Stimulated activated CD4-positive, alpha-beta T cell treated with anti-CD3 and anti-CD28 coated beads, Interleukin-1b, Interleukin-23, amount 100 ng/mL, for 1 hour (primary cell): ENCODE measurements around the gene FBXW7.

ENCODE experiments used
- DNase-seq, 2 donors: peaks; one replicate each; pipeline ENCODE4 v3.0.0-alpha.2; 2020; ENCODE audit warnings: low read depth in 2 of 2

Gene FBXW7

GRCh38 chr4:152289541-152289940, 246.4 kb downstream of the FBXW7 start:
- DNase-seq = no peak

GRCh38 chr4:152283801-152284470, 252.0 kb downstream of the FBXW7 start:
- no peak for DNase-seq

- DNase-seq = no peak
Observed at GRCh38 chr4:152281822-152282221, 254.1 kb downstream of the FBXW7 start.

- no peak for DNase-seq
Observed at GRCh38 chr4:152281211-152281610, 254.7 kb downstream of the FBXW7 start.

GRCh38 chr4:152279234-152279566, 256.7 kb downstream of the FBXW7 start:
- no peak for DNase-seq

GRCh38 chr4:152278505-152279233, 257.2 kb downstream of the FBXW7 start:
- no peak for DNase-seq

GRCh38 chr4:152278172-152278504, 257.8 kb downstream of the FBXW7 start:
- DNase-seq = no peak

- DNase-seq = no peak
Observed at GRCh38 chr4:152277333-152277732, 258.6 kb downstream of the FBXW7 start.

GRCh38 chr4:152273343-152273742, 262.5 kb downstream of the FBXW7 start:
- no peak for DNase-seq
